HG03060 (cell line): ENCODE measurements around the gene CYP24A1.

ENCODE experiments used
- ATAC-seq: cut with Tn5 transposase; IDR thresholded peaks from one replicate; pipeline ENCODE4 v1.9.1; 2021; ENCODE audit warnings: low read depth, moderate number of reproducible peaks; ENCODE audit not compliant: unreplicated experiment

The CYP24A1 gene

GRCh38 chr20:54116550-54117235 is 57.1 kb downstream of the CYP24A1 start:
- no peak for ATAC-seq

- ATAC-seq: no peak
Observed at GRCh38 chr20:54115172-54115854, 58.5 kb downstream of the CYP24A1 start.

- ATAC-seq: no peak
Observed at GRCh38 chr20:54114109-54114508, 59.7 kb downstream of the CYP24A1 start.

GRCh38 chr20:54113566-54113965 is 60.2 kb downstream of the CYP24A1 start:
- no peak for ATAC-seq

GRCh38 chr20:54112221-54112884 is 61.4 kb downstream of the CYP24A1 start:
- no peak for ATAC-seq

GRCh38 chr20:54111460-54111859 is 62.3 kb downstream of the CYP24A1 start:
- no peak for ATAC-seq

- no peak for ATAC-seq
Observed at GRCh38 chr20:54110457-54110856, 63.3 kb downstream of the CYP24A1 start.

- no peak for ATAC-seq
Observed at GRCh38 chr20:54110041-54110440, 63.7 kb downstream of the CYP24A1 start.

GRCh38 chr20:54108817-54109216 is 65.0 kb downstream of the CYP24A1 start:
- no peak for ATAC-seq

- ATAC-seq: no peak
Observed at GRCh38 chr20:54108326-54108642, 65.5 kb downstream of the CYP24A1 start.

- no peak for ATAC-seq
Observed at GRCh38 chr20:54107600-54108325, 66.0 kb downstream of the CYP24A1 start.

GRCh38 chr20:54107181-54107580 is 66.6 kb downstream of the CYP24A1 start:
- ATAC-seq: no peak

GRCh38 chr20:54106162-54106561 is 67.6 kb downstream of the CYP24A1 start:
- no peak for ATAC-seq

- no peak for ATAC-seq
Observed at GRCh38 chr20:54105653-54106052, 68.1 kb downstream of the CYP24A1 start.

- ATAC-seq: no peak
Observed at GRCh38 chr20:54104781-54105180, 69.0 kb downstream of the CYP24A1 start.

GRCh38 chr20:54103762-54104600 is 69.8 kb downstream of the CYP24A1 start:
- no peak for ATAC-seq
